SK-N-MC (cell line): Measurements from ENCODE around the gene ABR.

Experiments used
- EZH2 ChIP-seq: fragments of 200-600 bp; sonication (generic); IDR thresholded peaks from one replicate; pipeline ENCODE4 v1.6.1; 2017; ENCODE audit warnings: antibody characterized with exemption
- POLR2AphosphoS5 ChIP-seq: IDR thresholded peaks from 2 replicates; pipeline ENCODE4 v1.6.1; 2012; ENCODE audit warnings: mild to moderate bottlenecking, low read depth, low read length, borderline replicate concordance

- TF ChIP-seq EZH2 (no peak), POLR2AphosphoS5 (no peak)
Measured at GRCh38 chr17:1047177-1047878, 132.5 kb downstream of the ABR start.
